ENCODE measurements around the gene B3GALT6.
"Not testable (repeated sequence)": the region's sequence is repeated elsewhere in the genome, so short reads cannot be mapped to it uniquely, and the experiment has no call there.

Gene B3GALT6

GRCh38 chr1:1245817-1246576, 14.0 kb downstream of the B3GALT6 start:
- H3K9me3 ChIP-seq (ENCODE audit: severe bottlenecking): no peaks in the 10 kb centered on the region
- H3K27ac ChIP-seq (ENCODE audit: poor library complexity, severe bottlenecking): no peak overlapping the region
- peaks cover 7% of the 10 kb centered on the region for H3K4me1 ChIP-seq (ENCODE audit: insufficient read depth, poor library complexity, severe bottlenecking)
- H3K27me3 ChIP-seq (ENCODE audit: insufficient read depth, poor library complexity, severe bottlenecking): no peaks in the 10 kb centered on the region
- H3K36me3 ChIP-seq (ENCODE audit: low read depth): no peaks in the 10 kb centered on the region
- ATAC-seq (ENCODE audit: low read depth): no peak
- no peak for DNase-seq (ENCODE audit: low spot score)
- H3K4me3 ChIP-seq (ENCODE audit: severe bottlenecking): no peak overlapping the region
- TF ChIP-seq CTCF (IDR thresholded peaks at IDR 0.05; ENCODE audit: poor library complexity, severe bottlenecking): no peak

- Histone ChIP-seq H3K36me3 (ENCODE audit: low read depth) (no peaks in the 10 kb centered on the region), H3K27ac (ENCODE audit: poor library complexity, severe bottlenecking) (no peak within 1 kb of the TSS), H3K9me3 (ENCODE audit: severe bottlenecking) (no peaks in the 10 kb centered on the region), H3K4me1 (ENCODE audit: insufficient read depth, poor library complexity, severe bottlenecking) (peaks cover 10% of the 10 kb centered on the region), H3K4me3 (ENCODE audit: severe bottlenecking) (no peak within 1 kb of the TSS), H3K27me3 (ENCODE audit: insufficient read depth, poor library complexity, severe bottlenecking) (no peaks in the 10 kb centered on the region)
- ATAC-seq (ENCODE audit: low read depth) (peak; percentile 20; the same call in 1 of the 3 replicates), DNase-seq (ENCODE audit: low spot score) (no peak)
- TF ChIP-seq CTCF (IDR thresholded peaks at IDR 0.05; ENCODE audit: poor library complexity, severe bottlenecking): no peak
Measured at GRCh38 chr1:1246577-1247340, 14.7 kb downstream of the B3GALT6 start, which contains the start of gene C1QTNF12. C1QTNF12 (minus strand) TSS chr1:1246722; CDS start chr1:1246690, 32 bp downstream.

GRCh38 chr1:1247341-1247913, 15.4 kb downstream of the B3GALT6 start:
- Histone ChIP-seq H3K27me3 (ENCODE audit: insufficient read depth, poor library complexity, severe bottlenecking) (no peaks in the 10 kb centered on the region), H3K4me1 (ENCODE audit: insufficient read depth, poor library complexity, severe bottlenecking) (peaks cover 10% of the 10 kb centered on the region), H3K4me3 (ENCODE audit: severe bottlenecking) (no peak overlapping the region), H3K27ac (ENCODE audit: poor library complexity, severe bottlenecking) (no peak overlapping the region), H3K36me3 (ENCODE audit: low read depth) (peaks cover 5% of the 10 kb centered on the region), H3K9me3 (ENCODE audit: severe bottlenecking) (no peaks in the 10 kb centered on the region)
- no peak for DNase-seq (ENCODE audit: low spot score)
- ATAC-seq (ENCODE audit: low read depth): no peak
- TF ChIP-seq CTCF (IDR thresholded peaks at IDR 0.05; ENCODE audit: poor library complexity, severe bottlenecking): no peak

DNA sequence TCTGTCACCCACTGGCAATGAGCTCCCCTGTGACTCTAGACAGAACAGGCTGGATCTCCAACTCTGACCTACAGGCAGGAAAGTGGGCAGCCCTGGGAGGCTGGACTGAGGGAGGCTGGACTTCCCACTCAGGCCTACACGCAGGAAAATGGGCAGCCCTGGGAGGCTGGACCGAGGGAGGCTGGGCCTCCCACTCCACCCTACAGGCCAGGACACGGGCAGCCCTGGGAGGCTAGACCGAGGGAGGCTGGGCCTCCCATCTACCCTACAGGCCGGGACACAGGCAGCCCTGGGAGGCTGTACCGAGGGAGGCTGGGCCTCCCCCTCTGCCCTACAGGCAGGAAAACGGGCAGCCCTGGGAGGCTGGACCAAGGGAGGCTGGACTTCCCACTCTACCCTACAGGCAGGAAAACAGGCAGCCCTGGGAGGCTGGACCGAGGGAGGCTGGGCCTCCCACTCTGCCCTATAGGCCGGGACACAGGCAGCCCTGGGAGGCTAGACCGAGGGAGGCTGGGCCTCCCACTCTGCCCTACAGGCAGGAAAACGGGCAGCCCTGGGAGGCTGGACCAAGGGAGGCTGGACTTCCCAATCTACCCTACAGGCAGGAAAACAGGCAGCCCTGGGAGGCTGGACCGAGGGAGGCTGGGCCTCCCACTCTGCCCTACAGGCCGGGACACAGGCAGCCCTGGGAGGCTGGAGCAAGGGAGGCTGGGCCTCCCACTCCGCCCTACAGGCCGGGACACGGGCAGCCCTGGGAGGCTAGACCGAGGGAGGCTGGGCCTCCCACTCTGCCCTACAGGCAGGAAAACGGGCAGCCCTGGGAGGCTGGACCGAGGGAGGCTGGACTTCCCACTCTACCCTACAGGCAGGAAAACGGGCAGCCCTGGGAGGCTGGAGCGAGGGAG, 16.2 kb downstream of the B3GALT6 start:
- peaks cover 11% of the 10 kb centered on the region for H3K36me3 ChIP-seq (ENCODE audit: low read depth)
- H3K27me3 ChIP-seq (ENCODE audit: insufficient read depth, poor library complexity, severe bottlenecking); DNase-seq (ENCODE audit: low spot score); H3K27ac ChIP-seq (ENCODE audit: poor library complexity, severe bottlenecking); H3K9me3 ChIP-seq (ENCODE audit: severe bottlenecking); ATAC-seq (ENCODE audit: low read depth); H3K4me3 ChIP-seq (ENCODE audit: severe bottlenecking): not testable (repeated sequence)
- peaks cover 10% of the 10 kb centered on the region for H3K4me1 ChIP-seq (ENCODE audit: insufficient read depth, poor library complexity, severe bottlenecking)

Data from RWPE2 (cell line).